Stimulated activated naive CD8-positive, alpha-beta T cell treated with anti-CD3 and anti-CD28 coated beads, Interleukin-15, Interleukin-2, amounts not matched to agents 100 ng/mL and 50 ng/mL, for 24 hours (primary cell): ENCODE data around the gene HDGFL2.
A peak's percentile ranks its signal among the peaks of the same experiment; 100 is the strongest.

Experiments
- H3K27ac Mint-ChIP-seq: one replicate; pipeline ENCODE4 v1.8.0; 2021; ENCODE audit warnings: mild to moderate bottlenecking, mixed read lengths
- H3K27me3 Mint-ChIP-seq: one replicate; pipeline ENCODE4 v1.8.0; 2021; ENCODE audit warnings: mixed read lengths
- H3K36me3 Mint-ChIP-seq: one replicate; pipeline ENCODE4 v1.8.0; 2021; ENCODE audit warnings: low read depth, mixed read lengths
- H3K4me1 Mint-ChIP-seq: one replicate; pipeline ENCODE4 v1.8.0; 2021; ENCODE audit warnings: low read depth, mixed read lengths
- H3K4me3 Mint-ChIP-seq: one replicate; pipeline ENCODE4 v1.8.0; 2021; ENCODE audit warnings: mild to moderate bottlenecking, mixed read lengths
- H3K9me3 Mint-ChIP-seq: one replicate; pipeline ENCODE4 v1.8.0; 2021; ENCODE audit warnings: mixed read lengths

Gene HDGFL2

DNA sequence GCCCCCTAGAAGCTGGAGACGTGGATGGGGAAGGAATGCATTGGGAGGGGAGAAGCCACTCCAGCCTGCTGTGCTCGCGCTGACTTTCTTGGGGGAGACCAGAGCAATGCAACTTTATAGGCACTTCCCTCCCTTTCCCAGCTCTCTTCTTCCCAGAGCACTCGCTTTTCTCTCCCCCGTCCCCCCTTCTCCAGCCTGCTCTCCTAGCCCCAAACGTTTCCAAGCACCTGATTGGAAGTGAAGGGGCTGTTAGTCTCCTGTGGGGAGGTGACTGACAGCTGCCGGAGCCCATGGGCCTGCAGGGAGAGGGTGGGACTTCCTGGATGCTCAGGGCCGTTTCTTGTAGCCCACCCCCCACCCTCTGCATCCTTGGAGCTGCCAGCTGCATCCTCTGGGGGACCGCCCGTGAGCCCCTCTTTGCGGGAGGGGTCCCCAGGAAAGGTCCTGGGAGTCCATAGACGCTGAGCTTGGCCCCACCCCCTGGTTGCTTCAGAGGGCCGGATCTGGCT lies 2.5 kb downstream of the HDGFL2 start:
- H3K27me3 Mint-ChIP-seq, result no peaks in the 10 kb centered on the region
- peaks cover 22% of the 10 kb centered on the region for H3K4me1 Mint-ChIP-seq
- H3K4me3 Mint-ChIP-seq, result peak overlapping the region; percentile 81
- H3K36me3 Mint-ChIP-seq, result peaks cover 5% of the 10 kb centered on the region
- peak overlapping the region; percentile 26 for H3K27ac Mint-ChIP-seq
- H3K9me3 Mint-ChIP-seq, result no peaks in the 10 kb centered on the region

GRCh38 chr19:4477034-4477801 lies 5.1 kb downstream of the HDGFL2 start:
- H3K4me1 Mint-ChIP-seq, result peaks cover 16% of the 10 kb centered on the region
- H3K27ac Mint-ChIP-seq, result no peak overlapping the region
- peaks cover 5% of the 10 kb centered on the region for H3K36me3 Mint-ChIP-seq
- no peaks in the 10 kb centered on the region for H3K9me3 Mint-ChIP-seq
- no peaks in the 10 kb centered on the region for H3K27me3 Mint-ChIP-seq
- no peak overlapping the region for H3K4me3 Mint-ChIP-seq

DNA sequence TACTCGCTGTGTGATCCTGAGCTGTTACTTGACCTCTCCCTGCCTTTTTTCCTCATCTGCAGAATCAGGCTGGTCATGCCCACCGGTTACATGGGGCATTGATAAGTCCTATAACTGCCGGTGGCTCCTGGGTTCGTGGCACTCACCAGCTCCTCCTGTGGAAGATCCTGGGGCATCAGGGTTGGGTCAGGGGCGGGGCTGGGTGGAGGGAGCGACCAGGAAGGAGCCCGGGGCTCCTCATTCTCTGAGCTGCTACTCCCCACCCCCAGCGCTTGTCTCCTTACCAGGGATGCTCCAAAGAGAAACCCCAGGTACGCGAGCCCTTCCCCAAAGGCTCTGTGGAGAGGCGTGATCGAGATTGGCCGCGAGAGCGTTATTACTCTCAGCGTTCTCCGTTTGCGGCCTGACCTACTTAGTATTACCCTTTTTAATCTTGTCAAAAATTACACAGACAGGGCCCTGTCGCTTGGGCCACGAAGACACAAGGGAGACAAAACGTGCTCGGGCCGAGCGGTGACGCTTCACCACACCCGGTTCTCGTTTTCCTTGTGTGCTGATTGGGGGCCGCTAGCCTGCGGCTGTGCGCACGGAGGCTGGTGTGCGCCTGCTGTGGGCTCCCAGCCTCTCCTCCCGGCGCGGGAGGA lies 10.7 kb downstream of the HDGFL2 start:
- Mint-ChIP-seq H3K36me3 (peaks cover 9% of the 10 kb centered on the region), H3K4me3 (no peak overlapping the region), H3K27me3 (no peaks in the 10 kb centered on the region), H3K9me3 (no peaks in the 10 kb centered on the region), H3K4me1 (no peaks in the 10 kb centered on the region), H3K27ac (no peak overlapping the region)

DNA sequence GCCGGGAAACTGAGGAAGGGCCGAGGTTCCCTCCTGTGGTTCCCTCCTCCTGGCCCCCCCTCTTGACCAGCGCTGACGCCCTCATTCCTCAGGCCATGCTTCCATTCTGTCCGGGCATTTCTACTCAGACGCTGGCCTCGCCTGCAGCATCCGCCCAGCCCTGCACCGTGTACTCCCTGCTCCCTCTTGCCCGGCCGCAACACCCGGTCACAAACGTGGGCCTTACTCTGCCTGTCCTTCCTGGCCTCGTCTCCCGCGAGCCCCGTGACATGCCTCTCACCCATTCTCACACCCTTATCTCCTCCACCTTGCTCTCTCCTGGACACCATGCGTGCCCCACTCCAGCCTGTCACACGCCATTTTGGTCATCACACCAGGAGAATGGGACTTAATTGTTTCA lies 11.3 kb downstream of the HDGFL2 start:
- Mint-ChIP-seq H3K27ac (no peak overlapping the region), H3K27me3 (no peaks in the 10 kb centered on the region), H3K9me3 (no peaks in the 10 kb centered on the region), H3K4me1 (no peaks in the 10 kb centered on the region), H3K4me3 (no peak overlapping the region), H3K36me3 (peaks cover 9% of the 10 kb centered on the region)

- Mint-ChIP-seq H3K36me3 (peaks cover 17% of the 10 kb centered on the region), H3K27me3 (no peaks in the 10 kb centered on the region), H3K4me3 (no peak overlapping the region), H3K4me1 (no peaks in the 10 kb centered on the region), H3K9me3 (no peaks in the 10 kb centered on the region), H3K27ac (no peak overlapping the region)
Measured at GRCh38 chr19:4487572-4487971, 15.5 kb downstream of the HDGFL2 start.

GRCh38 chr19:4488496-4488895 lies 16.4 kb downstream of the HDGFL2 start:
- no peaks in the 10 kb centered on the region for H3K9me3 Mint-ChIP-seq
- H3K27me3 Mint-ChIP-seq, result no peaks in the 10 kb centered on the region
- H3K27ac Mint-ChIP-seq, result no peak overlapping the region
- H3K4me1 Mint-ChIP-seq, result no peaks in the 10 kb centered on the region
- no peak overlapping the region for H3K4me3 Mint-ChIP-seq
- H3K36me3 Mint-ChIP-seq, result peaks cover 17% of the 10 kb centered on the region

- Mint-ChIP-seq H3K9me3 (no peaks in the 10 kb centered on the region), H3K4me1 (no peaks in the 10 kb centered on the region), H3K27ac (no peak overlapping the region), H3K36me3 (peaks cover 8% of the 10 kb centered on the region), H3K4me3 (no peak overlapping the region), H3K27me3 (no peaks in the 10 kb centered on the region)
Measured at GRCh38 chr19:4491446-4491845, 19.3 kb downstream of the HDGFL2 start.

DNA sequence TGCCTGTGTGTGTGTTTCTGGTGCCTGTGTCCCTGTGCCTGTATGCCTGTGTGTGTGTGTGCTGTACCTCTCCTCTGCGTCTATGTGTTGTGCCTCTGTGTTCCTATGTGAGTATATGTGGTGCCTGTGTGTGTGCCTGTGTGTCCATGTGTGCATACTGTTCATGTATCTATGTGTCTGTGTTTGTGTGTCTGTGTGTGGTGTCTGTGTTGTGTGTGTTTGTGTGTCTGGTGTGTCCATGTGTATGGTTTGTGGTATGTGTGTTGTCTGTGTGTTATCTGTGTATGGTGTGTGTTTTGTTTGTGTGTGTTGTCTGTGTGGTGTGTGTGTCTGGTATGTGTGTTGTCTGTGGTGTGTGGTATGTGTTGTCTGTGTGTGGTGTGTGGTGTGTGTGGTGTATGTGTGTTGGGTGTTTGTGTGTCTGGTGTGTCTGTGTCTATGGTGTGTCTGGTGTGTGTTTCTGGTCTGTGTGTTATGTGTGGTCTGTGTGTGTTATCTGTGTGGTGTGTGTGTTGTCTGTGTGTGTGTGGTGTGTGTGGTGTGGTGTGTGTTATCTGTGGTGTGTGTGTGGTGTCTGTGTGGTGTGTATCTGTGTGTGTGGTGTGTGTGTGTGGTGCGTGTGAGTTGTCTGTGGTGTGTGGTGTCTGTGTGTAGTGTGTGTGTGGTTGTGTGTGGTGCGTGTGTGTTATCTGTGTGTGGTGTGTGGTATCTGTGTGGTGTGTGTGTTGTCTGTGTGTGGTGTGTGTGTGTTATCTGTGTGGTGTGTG lies 20.4 kb downstream of the HDGFL2 start:
- no peaks in the 10 kb centered on the region for H3K9me3 Mint-ChIP-seq
- H3K36me3 Mint-ChIP-seq, result peaks cover 8% of the 10 kb centered on the region
- no peak overlapping the region for H3K4me3 Mint-ChIP-seq
- H3K27ac Mint-ChIP-seq, result no peak overlapping the region
- H3K27me3 Mint-ChIP-seq, result no peaks in the 10 kb centered on the region
- no peaks in the 10 kb centered on the region for H3K4me1 Mint-ChIP-seq

DNA sequence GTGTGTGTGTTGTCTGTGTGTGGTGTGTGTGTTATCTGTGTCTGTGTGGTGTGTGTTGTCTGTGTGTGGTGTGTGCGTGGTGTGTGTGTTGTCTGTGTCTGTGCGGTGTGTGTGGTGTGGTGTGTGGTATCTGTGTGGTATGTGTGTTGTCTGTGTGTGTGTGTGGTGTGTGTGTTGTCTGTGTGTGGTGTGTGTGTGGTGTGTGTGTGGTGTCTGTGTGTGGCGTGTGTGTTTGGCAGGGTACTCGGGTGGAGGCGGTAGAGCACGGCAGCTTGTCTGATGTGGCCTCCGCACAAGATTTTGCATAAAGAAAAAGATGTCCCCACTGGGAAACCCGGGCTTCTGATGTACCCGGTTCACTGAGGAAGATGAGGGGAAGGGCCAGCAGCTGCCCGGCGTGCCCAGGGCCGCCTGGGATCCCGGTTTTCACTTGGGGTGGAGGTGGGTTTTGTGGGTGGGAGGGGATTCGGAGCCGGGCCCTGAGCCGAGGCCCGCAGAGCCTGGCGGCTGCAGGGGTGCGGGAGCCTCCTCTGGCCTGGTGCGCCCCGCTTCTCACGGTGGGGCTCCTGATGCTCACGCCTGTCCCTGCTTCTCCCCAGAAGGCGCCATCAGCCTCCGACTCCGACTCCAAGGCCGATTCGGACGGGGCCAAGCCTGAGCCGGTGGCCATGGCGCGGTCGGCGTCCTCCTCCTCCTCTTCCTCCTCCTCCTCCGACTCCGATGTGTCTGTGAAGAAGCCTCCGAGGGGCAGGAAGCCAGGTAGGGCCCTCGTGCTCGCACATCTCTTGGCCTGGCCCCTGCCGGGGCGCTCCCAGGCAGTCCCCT lies 21.2 kb downstream of the HDGFL2 start:
- no peak overlapping the region for H3K27ac Mint-ChIP-seq
- H3K4me3 Mint-ChIP-seq, result no peak overlapping the region
- no peaks in the 10 kb centered on the region for H3K4me1 Mint-ChIP-seq
- H3K9me3 Mint-ChIP-seq, result no peaks in the 10 kb centered on the region
- H3K27me3 Mint-ChIP-seq, result no peaks in the 10 kb centered on the region
- H3K36me3 Mint-ChIP-seq, result peaks cover 8% of the 10 kb centered on the region

DNA sequence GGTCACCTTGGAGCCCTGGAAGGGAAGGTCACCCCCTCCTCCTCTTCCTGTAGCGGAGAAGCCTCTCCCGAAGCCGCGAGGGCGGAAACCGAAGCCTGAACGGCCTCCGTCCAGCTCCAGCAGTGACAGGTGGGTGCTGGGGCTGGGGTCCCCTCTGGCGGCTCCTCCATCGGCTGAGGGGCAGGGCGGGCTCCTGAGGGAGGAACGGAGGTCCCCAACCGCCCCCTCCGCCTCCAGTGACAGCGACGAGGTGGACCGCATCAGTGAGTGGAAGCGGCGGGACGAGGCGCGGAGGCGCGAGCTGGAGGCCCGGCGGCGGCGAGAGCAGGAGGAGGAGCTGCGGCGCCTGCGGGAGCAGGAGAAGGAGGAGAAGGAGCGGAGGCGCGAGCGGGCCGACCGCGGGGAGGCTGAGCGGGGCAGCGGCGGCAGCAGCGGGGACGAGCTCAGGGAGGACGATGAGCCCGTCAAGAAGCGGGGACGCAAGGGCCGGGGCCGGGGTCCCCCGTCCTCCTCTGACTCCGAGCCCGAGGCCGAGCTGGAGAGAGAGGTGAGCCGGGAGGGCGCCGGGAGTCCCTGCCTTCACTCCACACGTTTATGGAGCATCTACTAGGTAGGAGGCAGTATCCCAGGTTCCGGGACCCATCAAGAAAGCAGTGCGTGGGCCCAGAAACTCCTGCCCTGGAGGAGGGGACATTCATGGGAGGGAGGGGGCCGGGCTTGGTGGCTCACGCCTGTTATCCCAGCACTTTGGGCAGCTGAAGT lies 22.0 kb downstream of the HDGFL2 start:
- H3K27me3 Mint-ChIP-seq, result no peaks in the 10 kb centered on the region
- H3K36me3 Mint-ChIP-seq, result peaks cover 8% of the 10 kb centered on the region
- no peaks in the 10 kb centered on the region for H3K9me3 Mint-ChIP-seq
- H3K4me3 Mint-ChIP-seq, result no peak overlapping the region
- no peak overlapping the region for H3K27ac Mint-ChIP-seq
- H3K4me1 Mint-ChIP-seq, result no peaks in the 10 kb centered on the region

- Mint-ChIP-seq H3K27ac (no peak overlapping the region), H3K4me1 (no peaks in the 10 kb centered on the region)
Measured at GRCh38 chr19:4494691-4495064, 22.6 kb downstream of the HDGFL2 start.

DNA sequence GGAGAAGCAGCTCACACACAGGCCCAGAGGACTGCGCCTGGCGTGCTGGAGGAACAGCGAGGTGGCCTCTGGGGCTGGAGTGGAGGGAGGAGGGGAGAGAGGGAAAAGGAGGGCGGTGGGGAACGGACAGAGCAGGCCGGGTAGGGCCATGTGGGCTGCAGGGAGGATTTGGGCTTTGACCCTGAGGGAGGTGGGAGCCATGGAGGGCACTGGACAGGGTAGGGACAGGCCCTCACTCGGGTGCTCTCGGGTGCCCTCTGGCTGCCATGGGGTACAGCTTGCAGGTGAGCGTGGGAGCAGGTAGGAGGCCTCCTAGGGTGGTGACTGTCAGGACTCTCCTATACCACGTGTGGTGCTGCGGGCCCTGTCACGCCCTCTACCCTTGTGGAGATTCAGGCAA lies 23.4 kb downstream of the HDGFL2 start:
- Mint-ChIP-seq H3K36me3 (peaks cover 2% of the 10 kb centered on the region), H3K9me3 (no peaks in the 10 kb centered on the region), H3K4me1 (no peaks in the 10 kb centered on the region), H3K4me3 (no peak overlapping the region), H3K27ac (no peak overlapping the region), H3K27me3 (no peaks in the 10 kb centered on the region)

More at GRCh38 chr19:4494691-4495064, 22.6 kb downstream of the HDGFL2 start:
- H3K4me3 Mint-ChIP-seq, result no peak overlapping the region
- H3K36me3 Mint-ChIP-seq, result peaks cover 7% of the 10 kb centered on the region
- no peaks in the 10 kb centered on the region for H3K9me3 Mint-ChIP-seq
- no peaks in the 10 kb centered on the region for H3K27me3 Mint-ChIP-seq

DNA sequence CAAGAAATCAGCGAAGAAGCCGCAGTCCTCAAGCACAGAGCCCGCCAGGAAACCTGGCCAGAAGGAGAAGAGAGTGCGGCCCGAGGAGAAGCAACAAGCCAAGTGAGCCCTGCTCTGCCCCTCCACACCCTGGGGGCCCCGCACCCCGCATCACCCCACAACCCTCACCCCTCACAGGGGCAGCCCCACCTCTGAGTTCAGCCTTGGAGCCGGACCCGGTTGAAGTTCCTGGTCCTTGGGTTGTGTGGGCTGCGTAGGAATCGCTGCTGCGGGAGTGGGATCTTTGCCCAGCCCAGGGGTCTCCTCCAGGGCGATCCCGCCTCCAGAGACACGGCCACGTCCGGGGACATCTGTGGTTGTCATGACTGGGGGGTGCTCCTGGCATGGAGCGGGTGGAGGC lies 24.2 kb downstream of the HDGFL2 start:
- Mint-ChIP-seq H3K4me3 (no peak overlapping the region), H3K9me3 (no peaks in the 10 kb centered on the region), H3K36me3 (peaks cover 3% of the 10 kb centered on the region), H3K4me1 (no peaks in the 10 kb centered on the region), H3K27me3 (no peaks in the 10 kb centered on the region), H3K27ac (no peak overlapping the region)
